KMS-11 (cell line): Measurements from ENCODE around the gene DOCK11.

Source experiments
- H2AFZ ChIP-seq: fragments of 200-600 bp; sonication (generic); 2 replicates; pipeline ENCODE4 v1.6.1; 2016; ENCODE audit warnings: antibody characterized with exemption, mixed run types, low read depth
- H3K27ac ChIP-seq: fragments of 200-600 bp; sonication (generic); 2 replicates; pipeline ENCODE4 v1.6.1; 2016; ENCODE audit warnings: mild to moderate bottlenecking, mixed run types
- H3K27me3 ChIP-seq: fragments of 200-600 bp; sonication (generic); 2 replicates; pipeline ENCODE4 v1.6.1; 2017; ENCODE audit warnings: mild to moderate bottlenecking, low read depth, mixed run types, moderate library complexity; ENCODE audit not compliant: insufficient read depth
- H3K36me3 ChIP-seq: fragments of 200-600 bp; sonication (generic); 2 replicates; pipeline ENCODE4 v1.6.1; 2017; ENCODE audit warnings: mild to moderate bottlenecking, mixed run types; ENCODE audit not compliant: insufficient read depth
- H3K4me1 ChIP-seq: fragments of 200-600 bp; sonication (generic); 2 replicates; pipeline ENCODE4 v1.6.1; 2016; ENCODE audit warnings: mild to moderate bottlenecking, low read depth, mixed run types; ENCODE audit not compliant: poor library complexity, severe bottlenecking
- H3K4me2 ChIP-seq: fragments of 200-600 bp; sonication (generic); 2 replicates; pipeline ENCODE4 v1.7.0; 2016; ENCODE audit warnings: mild to moderate bottlenecking, mixed run types
- H3K4me3 ChIP-seq: fragments of 200-600 bp; sonication (generic); IDR thresholded peaks from 2 replicates; pipeline ENCODE4 v1.6.1; 2017; ENCODE audit warnings: low read depth, low read length, mixed read lengths; ENCODE audit not compliant: insufficient read depth
- H3K79me2 ChIP-seq: fragments of 200-600 bp; sonication (generic); 2 replicates; pipeline ENCODE4 v1.6.1; 2016; ENCODE audit warnings: low read depth, mixed run types; ENCODE audit not compliant: insufficient read depth
- H3K9ac ChIP-seq: fragments of 200-600 bp; sonication (generic); 2 replicates; pipeline ENCODE4 v1.6.1; 2016; ENCODE audit warnings: mild to moderate bottlenecking, mixed run types
- H4K20me1 ChIP-seq: fragments of 200-600 bp; sonication (generic); 2 replicates; pipeline ENCODE4 v1.6.1; 2016; ENCODE audit warnings: mild to moderate bottlenecking, mixed run types; ENCODE audit not compliant: insufficient read depth
- TF ChIP-seq, protein P1 (sequence below): fragments of 200-600 bp; sonication (generic); conservative IDR thresholded peaks from 2 replicates; pipeline ENCODE4 v1.6.1; 2017; ENCODE audit warnings: low read depth, mild to moderate bottlenecking, antibody characterized with exemption, low read length, moderate library complexity, mixed read lengths

DOCK11 gene

GRCh38 chrX:118519411-118520215 is 24.0 kb downstream of the DOCK11 start:
- Histone ChIP-seq H3K4me2 (no peak overlapping the region), H3K9ac (no peak overlapping the region), H2AFZ (no peak overlapping the region), H3K36me3 (no peaks in the 10 kb centered on the region), H3K27me3 (no peaks in the 10 kb centered on the region), H3K27ac (no peak overlapping the region), H3K4me3 (no peak overlapping the region), H4K20me1 (no peaks in the 10 kb centered on the region), H3K79me2 (no peaks in the 10 kb centered on the region), H3K4me1 (no peaks in the 10 kb centered on the region)
- TF ChIP-seq, protein P1, sequence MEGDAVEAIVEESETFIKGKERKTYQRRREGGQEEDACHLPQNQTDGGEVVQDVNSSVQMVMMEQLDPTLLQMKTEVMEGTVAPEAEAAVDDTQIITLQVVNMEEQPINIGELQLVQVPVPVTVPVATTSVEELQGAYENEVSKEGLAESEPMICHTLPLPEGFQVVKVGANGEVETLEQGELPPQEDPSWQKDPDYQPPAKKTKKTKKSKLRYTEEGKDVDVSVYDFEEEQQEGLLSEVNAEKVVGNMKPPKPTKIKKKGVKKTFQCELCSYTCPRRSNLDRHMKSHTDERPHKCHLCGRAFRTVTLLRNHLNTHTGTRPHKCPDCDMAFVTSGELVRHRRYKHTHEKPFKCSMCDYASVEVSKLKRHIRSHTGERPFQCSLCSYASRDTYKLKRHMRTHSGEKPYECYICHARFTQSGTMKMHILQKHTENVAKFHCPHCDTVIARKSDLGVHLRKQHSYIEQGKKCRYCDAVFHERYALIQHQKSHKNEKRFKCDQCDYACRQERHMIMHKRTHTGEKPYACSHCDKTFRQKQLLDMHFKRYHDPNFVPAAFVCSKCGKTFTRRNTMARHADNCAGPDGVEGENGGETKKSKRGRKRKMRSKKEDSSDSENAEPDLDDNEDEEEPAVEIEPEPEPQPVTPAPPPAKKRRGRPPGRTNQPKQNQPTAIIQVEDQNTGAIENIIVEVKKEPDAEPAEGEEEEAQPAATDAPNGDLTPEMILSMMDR, result no peak

- Histone ChIP-seq H3K79me2 (no peaks in the 10 kb centered on the region), H3K4me1 (no peaks in the 10 kb centered on the region), H4K20me1 (no peaks in the 10 kb centered on the region), H3K36me3 (no peaks in the 10 kb centered on the region), H3K4me2 (no peak overlapping the region), H2AFZ (no peak overlapping the region), H3K27me3 (no peaks in the 10 kb centered on the region), H3K9ac (no peak overlapping the region), H3K4me3 (no peak overlapping the region), H3K27ac (no peak overlapping the region)
- TF ChIP-seq, protein P1, result no peak
These were observed 24.9 kb downstream of the DOCK11 start for GRCh38 chrX:118520216-118521206.

GRCh38 chrX:118521435-118521834 is 25.8 kb downstream of the DOCK11 start:
- TF ChIP-seq, protein P1, result no peak
- H3K4me1 ChIP-seq, result no peaks in the 10 kb centered on the region
- no peak overlapping the region for H2AFZ ChIP-seq
- no peaks in the 10 kb centered on the region for H3K79me2 ChIP-seq
- no peaks in the 10 kb centered on the region for H3K36me3 ChIP-seq
- no peaks in the 10 kb centered on the region for H4K20me1 ChIP-seq
- no peaks in the 10 kb centered on the region for H3K27me3 ChIP-seq
- no peak overlapping the region for H3K9ac ChIP-seq
- no peak overlapping the region for H3K27ac ChIP-seq
- no peak overlapping the region for H3K4me3 ChIP-seq
- no peak overlapping the region for H3K4me2 ChIP-seq

DNA sequence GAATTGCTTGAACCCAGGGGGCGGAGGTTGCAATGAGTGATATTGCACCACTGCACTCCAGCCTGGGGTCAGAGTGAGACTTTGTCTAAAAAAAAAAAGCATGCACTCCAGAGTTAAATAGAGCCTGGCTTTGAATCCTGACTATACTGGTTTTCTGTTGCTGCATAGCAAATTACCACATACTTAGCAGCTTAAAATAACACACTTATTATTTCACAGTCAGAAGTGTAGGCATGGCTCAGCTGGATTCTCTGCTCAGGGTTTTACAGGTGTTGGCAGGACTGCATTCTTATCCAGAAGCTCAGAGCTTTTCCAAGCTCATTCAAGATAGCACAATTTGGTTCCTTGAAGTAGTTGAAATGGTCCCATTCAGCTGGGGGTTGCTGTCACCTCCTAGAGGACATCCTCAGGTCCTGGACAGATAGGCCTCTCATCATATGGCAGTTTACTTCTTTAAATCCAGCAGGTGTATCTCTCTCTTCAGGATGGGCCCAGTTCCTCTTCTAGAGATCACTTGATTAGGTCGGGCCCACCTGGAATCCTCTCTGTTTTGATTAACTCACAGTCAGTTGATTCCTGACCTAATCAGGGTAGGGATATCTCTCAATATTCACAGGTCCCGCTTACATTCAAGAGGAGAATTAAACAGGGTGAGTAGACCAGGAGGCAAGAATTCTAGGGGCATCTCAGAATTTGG is 26.8 kb downstream of the DOCK11 start:
- no peak overlapping the region for H3K27ac ChIP-seq
- H4K20me1 ChIP-seq, result no peaks in the 10 kb centered on the region
- no peaks in the 10 kb centered on the region for H3K36me3 ChIP-seq
- H3K9ac ChIP-seq, result no peak overlapping the region
- H3K4me1 ChIP-seq, result no peaks in the 10 kb centered on the region
- no peaks in the 10 kb centered on the region for H3K79me2 ChIP-seq
- no peak overlapping the region for H2AFZ ChIP-seq
- no peak overlapping the region for H3K4me2 ChIP-seq
- TF ChIP-seq, protein P1, result no peak
- no peak overlapping the region for H3K4me3 ChIP-seq
- H3K27me3 ChIP-seq, result no peaks in the 10 kb centered on the region
